Measurements from ENCODE around the gene MGRN1.

The MGRN1 gene

DNA sequence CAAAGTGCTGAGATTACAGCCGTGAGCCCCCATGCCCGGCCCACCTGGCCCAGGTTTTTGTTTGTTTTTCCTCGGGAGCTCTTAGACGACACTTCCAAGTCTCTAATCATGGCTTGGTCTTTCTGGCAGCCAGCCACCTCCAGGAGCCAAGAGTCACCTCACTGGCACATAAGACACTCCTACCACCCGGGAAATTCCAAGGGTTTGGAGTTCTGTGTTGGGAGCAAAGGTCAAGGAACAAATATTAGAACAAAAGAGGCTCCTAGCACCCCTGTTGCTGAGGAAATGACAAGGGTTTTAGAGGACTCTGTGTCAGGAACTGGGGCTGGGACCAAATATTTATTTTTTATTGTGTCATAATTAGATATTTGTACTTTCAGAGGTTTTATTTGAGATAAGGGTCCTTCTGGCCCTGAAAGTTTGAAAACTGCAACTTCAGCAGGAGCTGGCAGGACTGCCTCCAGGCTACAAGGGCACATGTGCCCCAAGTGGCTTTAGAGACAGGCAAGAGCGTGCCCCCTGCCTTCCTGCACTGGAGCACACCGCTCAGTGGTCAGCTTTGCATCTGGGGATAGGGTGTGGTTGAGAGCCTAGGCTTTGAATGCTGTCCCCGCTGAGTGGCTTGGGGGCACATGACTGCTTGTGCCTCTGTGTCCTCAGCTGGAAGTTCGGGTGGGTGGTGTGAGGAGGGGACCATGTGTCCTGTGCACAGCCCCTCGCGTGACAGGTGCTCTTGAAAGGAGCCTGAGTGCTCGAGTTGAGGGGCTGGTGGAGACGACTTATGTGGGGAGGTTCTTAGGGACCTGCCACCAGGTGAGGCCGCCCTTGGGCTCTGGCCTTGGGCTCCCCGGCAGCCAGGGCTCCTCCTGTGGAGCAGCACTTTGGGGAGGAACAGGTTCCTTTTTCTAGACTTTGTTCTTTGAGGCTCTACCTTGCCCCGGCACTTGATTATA, 29.7 kb downstream of the MGRN1 start:
- DNase-seq (ENCODE audit: low read depth in 2 of 2) = no peak

DNA sequence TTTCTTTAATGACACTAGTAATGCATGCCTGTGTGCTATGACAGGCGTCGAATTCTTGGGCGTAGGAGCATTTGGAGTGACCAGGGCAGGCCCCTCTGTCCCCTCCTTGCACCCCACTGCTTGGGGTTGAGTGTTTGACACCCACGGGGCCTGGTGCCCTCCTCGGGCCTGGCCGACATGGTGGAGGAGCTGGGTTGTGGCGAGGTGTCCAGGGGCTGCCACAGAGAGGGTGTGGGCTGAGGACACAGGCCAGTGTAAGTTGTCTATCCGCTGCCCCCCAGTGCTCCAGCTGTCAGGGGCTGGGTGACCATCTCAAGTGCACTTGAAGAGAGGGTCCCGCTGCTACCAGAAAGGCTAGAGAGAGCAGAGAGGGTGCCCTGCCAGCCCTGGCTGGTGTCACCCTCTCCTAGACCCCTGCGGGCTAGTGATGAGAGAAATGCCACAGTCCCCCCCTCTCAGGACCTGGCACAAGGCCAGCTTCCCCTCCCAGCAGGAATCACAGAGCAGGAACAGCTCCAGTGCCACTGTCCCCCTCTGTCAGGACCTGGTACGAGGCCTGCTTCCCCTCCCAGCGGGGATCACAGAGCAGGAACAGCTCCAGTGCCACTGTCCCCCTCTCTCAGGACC, 30.5 kb downstream of the MGRN1 start:
- DNase-seq (ENCODE audit: low read depth in 2 of 2) = no peak

DNA sequence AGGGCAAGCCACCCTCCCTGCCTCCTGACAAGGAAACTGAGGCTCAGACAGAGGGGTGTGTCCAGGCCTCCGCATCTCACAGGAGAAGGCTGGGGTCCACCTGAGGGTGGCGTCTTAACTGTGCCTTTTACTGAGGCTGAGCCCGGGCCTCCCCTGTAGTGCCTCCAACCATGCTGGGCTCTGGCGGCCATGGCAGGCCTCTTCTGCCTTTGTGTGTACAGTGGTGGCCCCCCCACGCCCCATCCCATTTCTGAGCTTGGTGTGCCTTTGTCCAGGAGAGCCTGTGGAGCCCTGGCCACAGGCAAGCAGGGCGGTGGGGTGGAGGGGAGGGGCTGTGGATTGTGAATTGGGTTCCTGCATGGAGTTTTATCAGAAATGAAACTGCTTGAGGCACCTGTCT, 31.2 kb downstream of the MGRN1 start:
- DNase-seq (ENCODE audit: low read depth in 2 of 2) = no peak

DNA sequence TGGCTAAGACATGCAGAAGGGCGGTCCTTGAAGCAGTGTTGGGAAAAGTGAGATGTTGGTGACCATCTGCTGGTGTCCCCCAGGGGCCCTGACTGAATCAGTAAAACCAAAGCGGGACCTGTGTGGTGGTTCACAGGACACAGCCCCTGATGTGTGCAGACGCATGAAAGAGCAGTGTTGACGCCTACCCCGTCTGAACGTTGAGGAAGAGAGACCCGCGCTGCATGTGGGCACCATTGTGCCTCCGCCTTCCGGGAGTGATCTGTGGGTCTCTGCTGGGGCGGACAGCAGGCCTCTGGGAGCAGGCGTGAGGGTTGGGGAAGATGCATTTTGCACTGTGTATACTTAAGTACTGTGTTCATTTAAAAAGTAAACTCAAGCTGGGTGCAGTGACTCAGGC, 31.6 kb downstream of the MGRN1 start:
- no peak for DNase-seq (ENCODE audit: low read depth in 2 of 2)

DNA sequence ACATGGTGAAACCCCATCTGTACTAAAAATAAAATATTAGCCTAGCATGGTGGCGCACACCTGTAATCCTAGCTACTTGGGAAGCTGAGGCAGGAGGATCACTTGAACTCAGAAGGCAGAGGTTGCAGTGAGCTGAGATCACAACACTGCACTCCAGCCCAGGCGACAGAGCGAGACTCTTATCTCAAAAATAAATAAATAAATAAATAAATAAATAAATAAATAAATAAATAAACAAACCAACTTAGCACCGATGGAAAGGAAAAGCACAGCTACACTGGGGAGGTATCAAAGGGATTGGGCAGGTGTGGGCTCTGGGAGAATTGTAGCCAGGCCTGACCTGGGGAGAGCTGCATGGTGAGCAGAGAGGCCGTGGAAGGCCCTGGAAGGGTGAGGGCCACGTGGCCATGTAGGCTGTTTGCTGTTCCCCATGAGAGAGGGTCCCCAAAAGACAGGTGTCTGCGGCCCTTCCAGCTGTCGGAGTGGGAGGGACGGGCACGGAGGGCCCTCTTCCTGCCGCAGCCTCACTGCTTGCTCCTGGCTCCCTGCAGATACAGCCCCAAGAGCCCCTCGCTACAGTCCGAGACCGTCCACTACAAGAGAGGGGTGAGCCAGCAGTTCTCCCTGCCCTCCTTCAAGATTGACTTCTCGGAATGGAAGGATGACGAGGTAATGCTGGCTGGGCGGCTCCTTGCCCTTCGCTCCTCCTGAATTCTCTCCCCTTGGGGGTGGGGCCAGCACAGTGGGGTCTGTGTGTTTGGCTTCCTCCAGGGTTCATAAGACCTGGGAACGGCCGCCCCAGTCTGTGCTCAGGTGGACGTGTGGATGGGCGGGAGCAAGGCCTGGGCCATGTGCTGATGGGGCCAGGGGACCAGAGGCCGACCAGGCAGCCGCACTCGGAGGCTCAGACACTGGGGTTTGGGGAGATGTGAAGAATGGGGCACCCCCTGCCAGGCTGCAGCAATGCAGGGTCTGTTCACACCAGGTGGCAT, 32.4 kb downstream of the MGRN1 start:
- DNase-seq (ENCODE audit: low read depth in 2 of 2) = no peak

DNA sequence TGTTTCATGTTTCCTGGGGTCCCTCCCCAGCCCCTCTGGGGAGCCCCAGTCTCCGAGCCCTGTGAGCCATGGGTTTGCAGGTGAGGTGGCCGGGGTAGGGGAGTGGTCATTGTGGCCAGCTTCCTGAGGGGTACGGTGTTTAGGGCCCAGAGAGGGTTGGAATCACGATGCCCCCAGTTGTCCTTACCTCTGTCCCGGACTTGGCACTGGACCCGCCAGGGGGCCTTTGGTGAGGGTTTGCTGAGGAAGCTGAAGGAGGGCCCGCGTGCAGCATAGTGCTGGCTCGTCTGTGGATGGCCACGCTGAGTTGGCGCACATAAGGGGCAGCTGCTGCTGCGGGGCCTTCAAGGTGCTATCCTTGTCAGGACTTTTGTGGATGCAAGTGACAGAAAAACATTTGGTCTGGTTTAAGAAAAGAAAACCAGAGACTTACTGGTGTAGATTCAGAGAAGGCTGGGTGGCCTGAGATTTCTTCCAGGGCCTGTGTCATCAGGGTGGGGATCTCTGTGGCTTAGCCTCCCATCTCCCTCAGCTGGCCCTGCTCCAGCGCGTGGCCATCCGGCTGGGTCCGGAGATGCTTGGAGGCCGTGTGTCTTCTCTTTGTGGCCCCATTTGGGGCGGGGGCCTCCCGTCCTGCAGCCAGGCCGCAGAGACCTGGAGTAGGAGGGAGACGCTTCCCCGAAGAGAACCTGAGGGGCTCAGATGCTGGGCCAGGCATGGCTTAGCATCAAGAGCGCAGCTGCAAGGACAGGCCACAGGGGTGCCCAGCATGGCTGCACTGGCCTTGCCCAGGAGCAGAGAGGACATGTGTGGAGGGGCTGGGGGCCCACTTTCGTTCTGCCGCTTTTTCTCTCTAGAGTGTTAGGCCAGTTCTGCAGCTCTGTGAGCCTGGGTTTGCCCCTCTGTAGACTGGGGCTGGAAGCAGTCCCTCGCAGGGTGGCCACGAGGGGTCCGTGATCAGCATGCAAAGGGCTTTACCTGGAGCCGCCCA, 35.0 kb downstream of the MGRN1 start:
- no peak for DNase-seq (ENCODE audit: low read depth in 2 of 2)

DNA sequence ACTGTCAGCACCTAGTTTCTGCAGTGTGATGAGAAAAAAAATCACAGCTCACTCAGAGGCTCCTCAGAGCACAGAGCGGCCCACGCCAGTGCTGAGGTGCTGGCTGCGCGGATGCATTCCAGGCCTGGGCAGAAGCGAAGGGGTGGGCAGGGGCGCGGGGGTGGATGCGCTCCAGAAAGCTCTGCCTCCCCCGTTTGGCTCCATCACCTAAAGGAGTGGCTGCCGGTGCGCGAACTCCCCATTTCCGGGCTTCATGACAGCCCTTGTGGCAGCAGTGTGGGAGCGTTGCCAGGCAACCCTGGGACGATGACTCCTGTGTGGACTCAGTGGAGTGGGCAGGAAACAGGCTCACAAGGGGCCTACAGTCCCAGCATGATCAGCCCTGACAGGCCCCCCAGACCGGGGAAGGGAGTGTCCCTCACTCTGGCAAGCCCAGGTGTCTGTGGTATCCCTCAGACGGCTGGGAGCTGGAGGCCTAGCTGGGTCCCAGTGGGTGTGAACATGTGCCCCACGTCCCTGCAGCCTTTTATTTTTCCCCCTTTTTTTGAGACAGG, 35.9 kb downstream of the MGRN1 start:
- DNase-seq (ENCODE audit: low read depth in 2 of 2) = peak; percentile 40 to 70

DNA sequence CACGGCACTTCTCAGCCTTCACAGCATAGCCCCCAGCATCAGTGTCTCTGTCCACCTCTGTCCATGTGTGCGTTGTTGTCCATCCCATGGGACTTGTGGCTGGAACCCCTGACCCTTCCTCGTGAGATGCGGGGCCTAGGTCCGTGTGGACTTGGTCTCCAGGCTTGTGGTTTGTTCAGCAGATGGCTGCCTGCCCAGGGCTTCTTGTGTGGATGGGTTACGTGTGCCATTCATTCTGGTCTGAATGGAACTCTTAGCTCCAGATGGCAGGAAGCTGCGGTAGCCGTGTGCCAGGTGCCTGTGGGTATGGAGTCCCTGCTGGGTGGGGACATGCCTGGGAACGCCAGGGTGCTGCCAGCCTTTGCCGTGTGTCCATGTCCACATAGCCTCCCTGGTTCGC, 37.0 kb downstream of the MGRN1 start:
- DNase-seq (ENCODE audit: low read depth in 2 of 2) = no peak

DNA sequence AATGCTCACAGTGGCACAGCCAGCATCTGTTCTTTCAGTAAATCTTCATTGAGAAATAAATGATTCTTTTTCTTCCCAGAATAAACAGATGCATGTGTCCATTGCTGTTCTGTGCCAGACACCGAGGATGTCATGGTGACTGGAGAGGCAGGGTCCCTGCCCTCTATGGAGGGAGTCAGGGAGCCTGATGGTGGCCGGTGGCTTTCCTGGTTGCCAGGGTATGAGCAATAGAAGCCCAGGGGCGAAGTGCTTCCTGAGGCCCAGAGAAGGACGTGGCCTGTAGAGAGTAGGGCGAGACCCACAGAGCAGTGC, 38.8 kb downstream of the MGRN1 start:
- no peak for DNase-seq (ENCODE audit: low read depth in 2 of 2)

DNA sequence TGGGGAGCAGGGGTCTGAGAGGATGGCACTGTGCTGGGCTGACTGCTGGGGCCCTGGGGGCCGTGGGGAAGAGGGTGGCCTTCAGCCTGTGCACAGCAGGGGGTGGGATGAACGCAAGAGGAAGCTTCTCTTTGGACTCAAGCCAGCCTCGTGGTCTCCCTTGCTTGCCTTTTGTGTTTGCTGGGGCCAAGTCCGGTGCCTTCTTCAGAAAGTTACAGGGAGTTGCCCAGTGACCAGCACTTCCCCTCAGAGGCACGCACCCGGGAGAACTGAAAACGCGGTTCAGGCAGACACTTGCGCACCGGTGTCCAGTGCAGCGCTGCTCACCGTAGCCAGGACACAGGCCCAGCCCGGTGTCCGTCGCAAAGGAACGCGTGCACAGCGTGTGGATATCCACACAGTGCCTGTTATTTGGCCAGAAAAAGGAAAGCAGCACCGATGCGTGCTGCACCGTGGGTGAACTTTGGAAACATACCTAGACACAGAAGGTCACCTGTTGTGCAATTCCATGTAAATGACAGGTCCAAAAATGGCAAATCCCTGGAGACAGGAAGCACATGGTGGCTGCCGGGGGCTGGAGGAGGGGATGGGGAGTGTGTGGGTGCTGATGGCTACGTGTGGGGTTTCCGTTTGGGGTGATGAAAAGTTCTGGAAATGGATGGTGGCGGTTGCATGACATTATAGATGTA, 39.3 kb downstream of the MGRN1 start:
- no peak for DNase-seq (ENCODE audit: low read depth in 2 of 2)

DNA sequence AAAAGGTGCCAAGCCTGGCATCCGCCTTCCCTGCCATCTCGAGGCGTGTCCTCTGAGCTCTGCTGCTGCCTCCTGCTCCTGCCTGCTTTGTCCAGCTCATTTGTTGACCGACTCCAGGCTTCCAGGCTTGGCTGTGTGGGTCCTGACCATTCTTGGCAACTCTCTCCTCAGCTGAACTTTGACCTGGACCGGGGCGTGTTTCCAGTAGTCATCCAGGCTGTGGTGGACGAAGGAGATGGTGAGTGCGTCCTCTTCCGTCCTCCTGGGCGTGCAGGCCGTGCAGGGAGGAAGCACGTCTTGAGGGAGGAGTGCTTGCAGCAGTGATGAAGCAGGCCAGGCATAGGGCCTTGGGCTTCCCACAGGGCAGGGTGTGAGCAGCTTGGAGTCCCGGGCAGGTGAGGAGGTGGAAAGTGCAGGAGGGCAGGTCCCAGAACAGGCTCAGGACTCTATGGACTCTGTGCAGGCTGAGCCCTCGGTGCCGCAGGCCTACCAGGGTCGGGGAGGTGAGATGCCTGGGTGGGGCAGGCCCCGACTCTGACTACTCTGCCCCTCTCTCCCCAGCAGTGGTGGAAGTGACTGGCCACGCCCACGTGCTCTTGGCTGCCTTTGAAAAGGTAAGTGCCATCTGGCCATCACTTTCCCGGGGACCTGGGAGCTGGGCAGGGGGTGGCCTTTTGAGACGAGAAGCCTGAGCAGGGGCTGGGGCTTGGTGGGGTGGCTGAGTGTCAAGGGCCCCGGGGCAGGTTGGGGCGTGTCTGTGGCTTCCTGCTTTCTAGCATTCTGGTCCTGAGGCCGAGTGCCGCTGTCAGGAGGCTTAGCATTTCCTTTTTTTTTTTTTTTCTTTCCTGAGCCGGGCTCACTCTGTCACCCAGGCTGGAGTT, 40.2 kb downstream of the MGRN1 start:
- DNase-seq (ENCODE audit: low read depth in 2 of 2) = peak in 1 of 2 experiments; percentile 31

DNA sequence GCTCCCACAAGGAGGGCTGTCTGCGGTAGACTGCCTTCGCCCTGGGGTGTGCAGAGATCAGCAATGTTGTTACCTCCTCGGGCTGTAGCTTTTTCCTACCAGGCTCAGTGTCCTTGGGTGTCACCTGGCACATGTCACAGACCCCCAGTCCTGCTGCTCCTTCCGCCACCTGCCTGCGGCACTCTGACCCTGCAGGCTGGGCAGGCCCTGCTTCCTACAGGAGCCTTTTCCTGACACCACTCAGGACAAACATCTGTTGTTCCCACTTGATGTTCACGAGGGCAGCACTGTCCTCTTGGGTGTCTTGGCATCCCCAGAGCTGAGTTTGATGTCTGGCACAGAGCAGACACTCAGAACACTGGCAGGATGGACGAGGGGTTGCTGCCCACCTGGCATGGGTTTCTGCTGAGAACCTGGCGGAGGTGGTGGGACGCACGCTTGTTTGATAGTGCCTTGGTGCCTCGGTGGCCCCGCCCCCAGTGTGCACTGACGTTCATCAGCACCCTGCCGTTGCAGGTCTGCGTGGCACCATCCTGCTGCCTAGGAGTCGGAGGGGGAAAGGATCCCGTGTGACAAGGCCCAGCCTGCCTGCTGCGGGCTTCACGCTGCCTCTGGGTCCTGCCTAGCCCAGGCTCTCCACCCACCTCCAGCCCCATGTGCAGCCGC, 42.0 kb downstream of the MGRN1 start:
- DNase-seq (ENCODE audit: low read depth in 2 of 2) = no peak

DNA sequence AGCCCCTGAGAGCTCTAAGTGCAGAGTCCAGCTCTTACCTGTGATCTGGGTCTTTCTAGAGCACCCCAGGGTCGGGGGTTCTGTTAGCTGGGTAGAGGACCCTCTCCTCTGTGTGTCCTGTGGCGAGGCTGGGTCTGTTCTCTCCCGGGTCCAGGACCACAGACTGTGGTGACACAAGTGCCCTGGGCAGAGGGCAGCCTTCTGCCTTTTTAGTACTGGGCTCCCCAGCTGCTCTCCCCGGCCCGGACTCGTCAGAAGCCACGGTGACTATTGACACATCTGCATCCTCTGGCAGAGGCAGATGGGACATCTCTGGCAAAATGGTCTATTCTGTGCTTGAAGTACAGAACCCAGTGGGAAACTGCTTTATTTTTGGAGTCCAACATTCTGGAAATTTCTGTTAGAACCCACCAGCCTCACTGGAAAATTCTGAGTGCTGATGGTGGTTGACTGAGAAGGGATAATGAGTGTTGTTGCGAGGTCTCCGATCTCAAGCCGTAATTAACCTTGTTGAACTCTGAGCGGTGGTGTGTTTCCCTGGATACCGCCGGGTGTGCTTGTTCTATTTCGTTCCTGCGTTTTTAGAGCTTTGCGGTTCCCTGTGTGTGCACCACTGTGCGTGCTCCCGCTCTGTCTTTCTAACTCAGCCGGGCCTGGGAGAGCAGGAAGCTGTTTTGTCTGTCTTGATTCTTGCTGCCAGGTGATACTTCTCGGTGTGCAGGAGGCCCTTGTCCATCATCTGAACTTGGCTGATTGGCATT, 42.8 kb downstream of the MGRN1 start:
- DNase-seq (ENCODE audit: low read depth in 2 of 2) = no peak

DNA sequence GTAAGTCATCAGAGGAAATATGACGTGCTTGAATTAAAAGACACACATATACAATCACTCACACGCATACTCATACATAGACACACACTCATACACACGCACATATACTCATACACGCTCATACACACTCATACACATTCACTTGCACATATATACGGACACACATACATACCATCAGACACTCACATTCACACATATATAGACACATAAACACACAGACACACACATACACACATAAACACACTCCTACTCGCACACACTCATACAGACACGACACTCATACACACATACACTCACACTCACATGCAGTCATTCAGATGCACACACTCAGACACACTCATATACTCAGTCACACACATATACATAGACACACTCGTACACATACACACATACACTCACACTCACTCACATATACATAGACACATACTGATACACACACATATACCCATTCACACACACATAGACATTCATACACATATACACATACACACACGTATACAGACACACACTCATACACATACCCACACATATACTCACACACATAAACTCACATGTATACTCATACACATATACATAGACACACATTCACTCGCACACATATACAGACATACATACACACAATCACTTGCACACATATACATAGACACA, 43.8 kb downstream of the MGRN1 start:
- DNase-seq (ENCODE audit: low read depth in 2 of 2) = no peak

DNA sequence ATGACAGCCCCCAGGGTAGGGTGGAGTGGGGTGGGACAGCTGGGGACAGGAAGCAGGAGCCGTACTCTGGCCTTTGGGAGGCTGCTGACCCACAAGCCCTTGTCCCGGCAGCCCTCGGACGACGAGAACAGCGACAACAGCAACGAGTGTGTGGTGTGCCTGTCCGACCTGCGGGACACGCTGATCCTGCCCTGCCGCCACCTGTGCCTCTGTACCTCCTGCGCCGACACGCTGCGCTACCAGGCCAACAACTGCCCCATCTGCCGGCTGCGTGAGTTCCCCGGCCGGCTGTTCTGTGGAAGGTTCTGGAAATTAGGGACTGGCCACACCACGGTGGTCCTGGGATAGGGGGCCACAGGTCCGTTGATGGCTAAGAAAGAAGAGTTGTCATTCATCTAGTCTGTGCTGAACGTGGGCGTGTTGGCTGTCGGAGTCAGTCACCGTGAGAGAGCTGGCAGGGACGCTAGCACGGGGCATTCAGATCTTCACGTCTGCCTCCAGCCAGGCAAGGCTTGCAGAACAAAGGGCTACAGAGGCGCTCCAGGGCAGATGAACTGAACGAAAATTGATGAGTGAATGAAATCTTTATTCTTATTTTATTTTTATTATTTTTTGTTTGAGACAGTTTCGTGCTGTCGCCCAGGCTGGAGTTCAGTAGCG, 48.9 kb downstream of the MGRN1 start:
- no peak for DNase-seq (ENCODE audit: low read depth in 2 of 2)

DNA sequence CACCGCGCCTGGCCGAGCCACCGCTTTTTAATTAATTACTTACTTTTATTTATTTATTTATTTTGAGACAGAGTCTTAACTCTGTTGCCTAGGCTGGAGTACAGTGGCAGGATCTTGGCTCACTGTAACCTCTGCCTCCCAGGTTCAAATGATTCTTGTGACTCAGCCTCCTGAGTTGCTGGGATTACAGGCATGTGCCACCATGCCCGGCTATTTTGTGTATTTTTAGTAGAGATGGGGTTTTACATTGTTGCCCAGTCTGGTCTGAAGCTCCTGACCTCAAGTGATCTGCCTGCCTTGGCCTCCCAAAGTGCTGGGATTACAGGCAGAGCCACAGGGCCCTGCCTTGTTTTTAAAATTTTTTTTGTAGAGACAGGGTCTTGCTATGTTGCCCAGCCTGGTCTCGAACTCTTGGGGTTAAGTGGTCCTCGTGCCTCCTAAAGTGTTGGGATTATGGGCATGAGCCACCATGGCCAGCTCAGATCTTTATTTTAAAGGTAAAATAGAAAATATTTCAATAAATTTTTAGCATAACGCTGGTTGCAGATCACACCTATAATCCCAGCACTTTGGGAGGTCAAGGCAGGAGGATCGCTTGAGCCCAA, 50.4 kb downstream of the MGRN1 start:
- no peak for DNase-seq (ENCODE audit: low read depth in 2 of 2)
